Loucy (cell line): ENCODE data around the gene SLC35E4.

Source experiments
- H2AFZ ChIP-seq: fragments of 200-600 bp; sonication (generic); 2 replicates; pipeline ENCODE4 v1.6.0; 2016; ENCODE audit warnings: antibody characterized with exemption, mild to moderate bottlenecking, low read length, moderate library complexity
- H3F3A ChIP-seq: fragments of 200-600 bp; 2 replicates; pipeline ENCODE4 v1.6.0; 2016; ENCODE audit warnings: antibody characterized with exemption, low read depth, mild to moderate bottlenecking
- H3K27me3 ChIP-seq: fragments of 200-600 bp; sonication (generic); 2 replicates; pipeline ENCODE4 v1.6.1; 2014; ENCODE audit warnings: low read length, mild to moderate bottlenecking; ENCODE audit not compliant: insufficient read depth, poor library complexity, severe bottlenecking
- H3K36me3 ChIP-seq: fragments of 200-600 bp; sonication (generic); 2 replicates; pipeline ENCODE4 v1.6.1; 2016; ENCODE audit warnings: low read length; ENCODE audit not compliant: insufficient read depth
- H3K4me1 ChIP-seq: fragments of 200-600 bp; sonication (generic); 2 replicates; pipeline ENCODE4 v1.5.1; 2014; ENCODE audit warnings: low read length, mild to moderate bottlenecking; ENCODE audit not compliant: insufficient read depth, poor library complexity, severe bottlenecking
- H3K4me2 ChIP-seq: fragments of 200-600 bp; sonication (generic); 2 replicates; pipeline ENCODE4 v1.6.0; 2014; ENCODE audit warnings: antibody characterized with exemption, low read length, low read depth, mild to moderate bottlenecking; ENCODE audit not compliant: poor library complexity, severe bottlenecking
- H3K4me3 ChIP-seq: fragments of 200-600 bp; sonication (generic); 2 replicates; pipeline ENCODE4 v1.5.1; 2014; ENCODE audit warnings: low read length, mild to moderate bottlenecking, mixed read lengths; ENCODE audit not compliant: poor library complexity, severe bottlenecking
- H3K79me2 ChIP-seq: fragments of 200-600 bp; sonication (generic); 2 replicates; pipeline ENCODE4 v1.6.1; 2014; ENCODE audit warnings: low read length; ENCODE audit not compliant: insufficient read depth
- H3K9ac ChIP-seq: fragments of 200-600 bp; sonication (generic); 2 replicates; pipeline ENCODE4 v1.6.0; 2014; ENCODE audit warnings: mild to moderate bottlenecking, low read depth, low read length, moderate library complexity; ENCODE audit not compliant: poor library complexity, severe bottlenecking
- H3K9me2 ChIP-seq: fragments of 200-600 bp; sonication (generic); replicated peaks from 2 replicates; pipeline ENCODE4 v1.6.1; 2016; ENCODE audit warnings: low read depth, low read length, mixed read lengths
- H3K9me3 ChIP-seq: fragments of 200-600 bp; sonication (generic); 2 replicates; pipeline ENCODE4 v1.6.1; 2014; ENCODE audit warnings: mild to moderate bottlenecking, antibody characterized with exemption, low read length, low read depth; ENCODE audit not compliant: insufficient read depth
- H4K20me1 ChIP-seq: fragments of 200-600 bp; sonication (generic); 2 replicates; pipeline ENCODE4 v1.6.0; 2014; ENCODE audit warnings: antibody characterized with exemption, low read length, mild to moderate bottlenecking; ENCODE audit not compliant: insufficient read depth, poor library complexity, severe bottlenecking
- EZH2phosphoT487 ChIP-seq: fragments of 200-600 bp; IDR thresholded peaks from 2 replicates; pipeline ENCODE4 v1.6.1; 2018; ENCODE audit warnings: antibody characterized with exemption, mild to moderate bottlenecking, moderate library complexity, borderline replicate concordance
- TF ChIP-seq, protein P1 (sequence below): fragments of 200-600 bp; sonication (generic); conservative IDR thresholded peaks from 2 replicates; pipeline ENCODE4 v1.5.1; 2014; ENCODE audit warnings: mild to moderate bottlenecking, antibody characterized with exemption, low read length

The SLC35E4 gene

DNA sequence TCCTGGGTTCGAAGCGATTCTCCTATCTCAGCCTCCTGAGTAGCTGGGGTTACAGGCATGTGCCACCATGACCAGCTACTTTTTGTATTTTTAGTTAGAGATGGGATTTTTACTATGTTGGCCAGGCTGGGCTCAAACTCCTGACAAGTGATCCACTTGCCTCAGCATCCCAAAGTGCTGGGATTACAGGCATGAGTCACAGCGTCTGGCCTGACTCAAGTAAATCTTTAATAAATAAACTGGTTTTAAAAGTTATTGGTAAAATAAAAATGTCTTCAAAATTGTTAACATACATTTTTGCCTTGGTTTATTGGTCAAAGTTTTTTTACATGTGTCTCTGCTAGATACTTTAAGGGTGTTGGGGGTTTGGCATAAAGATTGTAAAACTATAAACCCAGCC lies 36.6 kb upstream of the SLC35E4 start:
- Histone ChIP-seq H3K4me3 (no peak overlapping the region), H3K4me2 (no peak overlapping the region), H4K20me1 (no peaks in the 10 kb centered on the region), H2AFZ (no peak overlapping the region), H3K36me3 (no peaks in the 10 kb centered on the region), H3K9me3 (no peaks in the 10 kb centered on the region), H3K27me3 (no peaks in the 10 kb centered on the region), H3K9me2 (no peaks in the 10 kb centered on the region), H3K4me1 (no peaks in the 10 kb centered on the region), H3K9ac (no peak overlapping the region), H3K79me2 (no peaks in the 10 kb centered on the region), H3F3A (0 out of 2 replicates have a peak, but pooled peaks cover 4% of the 10 kb centered on the region)
- TF ChIP-seq EZH2phosphoT487: no peak
- TF ChIP-seq, protein P1, sequence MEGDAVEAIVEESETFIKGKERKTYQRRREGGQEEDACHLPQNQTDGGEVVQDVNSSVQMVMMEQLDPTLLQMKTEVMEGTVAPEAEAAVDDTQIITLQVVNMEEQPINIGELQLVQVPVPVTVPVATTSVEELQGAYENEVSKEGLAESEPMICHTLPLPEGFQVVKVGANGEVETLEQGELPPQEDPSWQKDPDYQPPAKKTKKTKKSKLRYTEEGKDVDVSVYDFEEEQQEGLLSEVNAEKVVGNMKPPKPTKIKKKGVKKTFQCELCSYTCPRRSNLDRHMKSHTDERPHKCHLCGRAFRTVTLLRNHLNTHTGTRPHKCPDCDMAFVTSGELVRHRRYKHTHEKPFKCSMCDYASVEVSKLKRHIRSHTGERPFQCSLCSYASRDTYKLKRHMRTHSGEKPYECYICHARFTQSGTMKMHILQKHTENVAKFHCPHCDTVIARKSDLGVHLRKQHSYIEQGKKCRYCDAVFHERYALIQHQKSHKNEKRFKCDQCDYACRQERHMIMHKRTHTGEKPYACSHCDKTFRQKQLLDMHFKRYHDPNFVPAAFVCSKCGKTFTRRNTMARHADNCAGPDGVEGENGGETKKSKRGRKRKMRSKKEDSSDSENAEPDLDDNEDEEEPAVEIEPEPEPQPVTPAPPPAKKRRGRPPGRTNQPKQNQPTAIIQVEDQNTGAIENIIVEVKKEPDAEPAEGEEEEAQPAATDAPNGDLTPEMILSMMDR: no peak

DNA sequence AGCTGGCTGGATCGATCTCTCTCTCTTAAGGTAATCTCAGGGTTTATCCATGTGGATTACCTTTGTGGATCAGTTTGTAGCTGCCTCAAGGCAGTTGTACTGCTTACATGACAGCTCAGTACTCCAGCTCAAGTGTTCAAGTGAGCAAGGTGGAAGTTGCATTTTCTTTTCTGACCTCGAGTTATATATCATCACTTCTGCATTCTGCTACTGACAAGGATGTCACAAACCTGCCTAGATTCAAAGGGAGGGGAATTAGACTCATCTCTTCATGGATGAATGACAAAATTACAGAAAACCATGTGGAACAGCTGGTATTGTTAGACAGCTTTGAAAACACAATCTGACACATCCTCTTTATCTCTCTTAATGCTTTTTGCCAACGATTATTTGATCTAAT lies 34.7 kb upstream of the SLC35E4 start:
- Histone ChIP-seq H3K9me3 (no peaks in the 10 kb centered on the region), H3K4me3 (no peak overlapping the region), H2AFZ (no peak overlapping the region), H3K4me2 (no peak overlapping the region), H3K9me2 (no peaks in the 10 kb centered on the region), H3K4me1 (peaks cover 6% of the 10 kb centered on the region), H3K36me3 (no peaks in the 10 kb centered on the region), H3K9ac (no peak overlapping the region), H4K20me1 (no peaks in the 10 kb centered on the region), H3F3A (0 out of 2 replicates have a peak, but pooled peaks cover 4% of the 10 kb centered on the region), H3K79me2 (no peaks in the 10 kb centered on the region), H3K27me3 (no peaks in the 10 kb centered on the region)
- no peak for TF ChIP-seq EZH2phosphoT487
- TF ChIP-seq, protein P1: no peak

DNA sequence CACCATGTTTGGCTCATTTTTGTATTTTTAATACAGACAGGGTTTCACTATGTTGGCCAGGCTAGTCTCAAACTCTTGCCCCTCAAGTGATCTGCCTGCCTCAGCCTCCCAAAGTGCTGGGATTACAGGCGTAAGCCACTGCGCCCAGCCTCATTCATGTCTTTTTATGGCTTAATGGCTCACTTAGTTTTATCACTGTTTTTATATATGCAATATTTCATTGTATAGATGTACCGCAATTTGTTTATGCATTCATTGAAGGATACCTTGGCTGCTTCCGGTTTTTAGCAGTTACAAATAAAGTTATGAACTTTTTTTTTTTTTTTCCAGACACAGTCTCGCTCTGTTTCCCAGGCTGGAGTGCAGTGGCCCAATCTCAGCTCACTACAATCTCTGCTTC lies 34.1 kb upstream of the SLC35E4 start:
- no peaks in the 10 kb centered on the region for H3K27me3 ChIP-seq
- H3K4me3 ChIP-seq: no peak overlapping the region
- H3K36me3 ChIP-seq: no peaks in the 10 kb centered on the region
- no peaks in the 10 kb centered on the region for H4K20me1 ChIP-seq
- H3F3A ChIP-seq: 0 out of 2 replicates have a peak, but pooled peaks cover 4% of the 10 kb centered on the region
- no peaks in the 10 kb centered on the region for H3K9me2 ChIP-seq
- no peak for TF ChIP-seq EZH2phosphoT487
- TF ChIP-seq, protein P1: no peak
- no peaks in the 10 kb centered on the region for H3K79me2 ChIP-seq
- H3K4me2 ChIP-seq: no peak overlapping the region
- H3K9me3 ChIP-seq: no peaks in the 10 kb centered on the region
- H3K9ac ChIP-seq: no peak overlapping the region
- H2AFZ ChIP-seq: no peak overlapping the region
- H3K4me1 ChIP-seq: peaks cover 9% of the 10 kb centered on the region
